ENCODE results near the gene CACNA1I. TPM values are rescaled to one million over a fixed set of nuclear protein-coding genes. Genes with fewer than 3 reads are reported as not detected.

Gene CACNA1I
- polyA plus RNA-seq, 1 of the 3 experiments (the other 2 are of a cell fraction): not detected

GRCh38 chr22:39655831-39656230, 85.3 kb downstream of the CACNA1I start:
- no peaks in the 10 kb centered on the region for H3F3A ChIP-seq (replicated peaks; ENCODE audit: insufficient read depth)
- no peak overlapping the region for H3K4me3 ChIP-seq (ENCODE audit: low read depth in 2 of 2, low read length in 1 of 2)
- H3K4me2 ChIP-seq: no peak overlapping the region
- peak; percentile 58 for DNase-seq
- H3K4me1 ChIP-seq (ENCODE audit: control insufficient read depth in 1 of 2, insufficient read depth in 2 of 2, low read depth in 1 of 2, low read length in 1 of 2): no peaks in the 10 kb centered on the region; a peak in 1 of 4 replicates
- H3K27me3 ChIP-seq (ENCODE audit: insufficient read depth): no peaks in the 10 kb centered on the region
- H3K79me2 ChIP-seq (ENCODE audit: insufficient read depth): no peaks in the 10 kb centered on the region
- no peaks in the 10 kb centered on the region for H3K9me3 ChIP-seq
- WGBS (ENCODE audit: low lambda C conversion rate): 33% methylated on average over 3 of the region's 15 CpGs
- H3K9ac ChIP-seq: no peak overlapping the region
- ChIA-PET CTCF (interaction anchor here (0.7 to 1.6 kb wide), 3 partner anchors 96 to 369 kb away, joined by 3 to 5 read pairs (median 5); no protein-coding TSS in a partner anchor), POLR2A (no interaction called here)
- no peak overlapping the region for H2AFZ ChIP-seq (ENCODE audit: low read depth)
- no peaks in the 10 kb centered on the region for H3K9me2 ChIP-seq
- no peak for TF ChIP-seq JUND (IDR thresholded peaks at IDR 0.05)
- TF ChIP-seq TEAD4 (IDR thresholded peaks at IDR 0.05; ENCODE audit: borderline replicate concordance, insufficient read depth): no peak
- no peak for TF ChIP-seq NFIC (IDR thresholded peaks at IDR 0.05; ENCODE audit: borderline replicate concordance)
- no peak for TF ChIP-seq RFX5 (IDR thresholded peaks at IDR 0.05; ENCODE audit: low read length)
- no peak for TF ChIP-seq YY1 (IDR thresholded peaks at IDR 0.05; ENCODE audit: low read depth)
- no peak for TF ChIP-seq EZH2phosphoT487 (IDR thresholded peaks at IDR 0.05; ENCODE audit: borderline replicate concordance, low read depth)
- no peak for TF ChIP-seq MAX (IDR thresholded peaks at IDR 0.05; ENCODE audit: low read depth)
- no peaks in the 10 kb centered on the region for H4K20me1 ChIP-seq (ENCODE audit: insufficient read depth)
- H3K27ac ChIP-seq (ENCODE audit: low read depth in 2 of 2, low read length in 1 of 2): no peak overlapping the region
- no peaks in the 10 kb centered on the region for H3K36me3 ChIP-seq (replicated peaks in 1 of 2; ENCODE audit: control insufficient read depth in 1 of 2, insufficient read depth in 2 of 2, low read length in 1 of 2)

- Histone ChIP-seq H3K4me2 (no peak overlapping the region), H2AFZ (ENCODE audit: low read depth) (no peak overlapping the region), H4K20me1 (ENCODE audit: insufficient read depth) (no peaks in the 10 kb centered on the region), H3K79me2 (ENCODE audit: insufficient read depth) (no peaks in the 10 kb centered on the region), H3K9me3 (no peaks in the 10 kb centered on the region), H3K4me1 (ENCODE audit: control insufficient read depth in 1 of 2, insufficient read depth in 2 of 2, low read depth in 1 of 2, low read length in 1 of 2) (no peaks in the 10 kb centered on the region; a peak in 1 of 4 replicates), H3K9me2 (no peaks in the 10 kb centered on the region), H3F3A (replicated peaks; ENCODE audit: insufficient read depth) (no peaks in the 10 kb centered on the region), H3K9ac (no peak overlapping the region), H3K36me3 (replicated peaks in 1 of 2; ENCODE audit: control insufficient read depth in 1 of 2, insufficient read depth in 2 of 2, low read length in 1 of 2) (no peaks in the 10 kb centered on the region), H3K27me3 (ENCODE audit: insufficient read depth) (no peaks in the 10 kb centered on the region), H3K27ac (ENCODE audit: low read depth in 2 of 2, low read length in 1 of 2) (no peak overlapping the region), H3K4me3 (ENCODE audit: low read depth in 2 of 2, low read length in 1 of 2) (no peak overlapping the region)
- ChIA-PET POLR2A (no interaction called here), CTCF (interaction anchor here (1.5 to 1.6 kb wide), 2 partner anchors 97 to 368 kb away, joined by 5 read pairs; no protein-coding TSS in a partner anchor)
- WGBS (ENCODE audit: low lambda C conversion rate): 49% methylated on average over 5 of the region's 17 CpGs
- DNase-seq: no peak
- no peak for TF ChIP-seq CHD2 (IDR thresholded peaks at IDR 0.05; ENCODE audit: low read length, partially characterized antibody)
- TF ChIP-seq ZBTB33 (IDR thresholded peaks at IDR 0.05; ENCODE audit: borderline replicate concordance, low read depth): no peak
- TF ChIP-seq SMC3 (IDR thresholded peaks at IDR 0.05; ENCODE audit: low read depth, low read length): no peak
- TF ChIP-seq NRF1 (IDR thresholded peaks at IDR 0.05; ENCODE audit: low read depth, low read length): no peak
- no peak for TF ChIP-seq TAF1 (IDR thresholded peaks at IDR 0.05; ENCODE audit: borderline replicate concordance, low read depth, low read length)
- TF ChIP-seq MAX (IDR thresholded peaks at IDR 0.05; ENCODE audit: low read depth): no peak
- no peak for TF ChIP-seq PBX3 (IDR thresholded peaks at IDR 0.05)
- TF ChIP-seq RAD21 (IDR thresholded peaks at IDR 0.05; ENCODE audit: low read length): no peak
- TF ChIP-seq RFX5 (IDR thresholded peaks at IDR 0.05; ENCODE audit: low read length): no peak
- no peak for TF ChIP-seq MEF2A (IDR thresholded peaks at IDR 0.05; ENCODE audit: borderline replicate concordance, low read depth)
- no peak for TF ChIP-seq MXI1 (IDR thresholded peaks at IDR 0.05; ENCODE audit: low read depth, low read length)
- TF ChIP-seq, protein P1, sequence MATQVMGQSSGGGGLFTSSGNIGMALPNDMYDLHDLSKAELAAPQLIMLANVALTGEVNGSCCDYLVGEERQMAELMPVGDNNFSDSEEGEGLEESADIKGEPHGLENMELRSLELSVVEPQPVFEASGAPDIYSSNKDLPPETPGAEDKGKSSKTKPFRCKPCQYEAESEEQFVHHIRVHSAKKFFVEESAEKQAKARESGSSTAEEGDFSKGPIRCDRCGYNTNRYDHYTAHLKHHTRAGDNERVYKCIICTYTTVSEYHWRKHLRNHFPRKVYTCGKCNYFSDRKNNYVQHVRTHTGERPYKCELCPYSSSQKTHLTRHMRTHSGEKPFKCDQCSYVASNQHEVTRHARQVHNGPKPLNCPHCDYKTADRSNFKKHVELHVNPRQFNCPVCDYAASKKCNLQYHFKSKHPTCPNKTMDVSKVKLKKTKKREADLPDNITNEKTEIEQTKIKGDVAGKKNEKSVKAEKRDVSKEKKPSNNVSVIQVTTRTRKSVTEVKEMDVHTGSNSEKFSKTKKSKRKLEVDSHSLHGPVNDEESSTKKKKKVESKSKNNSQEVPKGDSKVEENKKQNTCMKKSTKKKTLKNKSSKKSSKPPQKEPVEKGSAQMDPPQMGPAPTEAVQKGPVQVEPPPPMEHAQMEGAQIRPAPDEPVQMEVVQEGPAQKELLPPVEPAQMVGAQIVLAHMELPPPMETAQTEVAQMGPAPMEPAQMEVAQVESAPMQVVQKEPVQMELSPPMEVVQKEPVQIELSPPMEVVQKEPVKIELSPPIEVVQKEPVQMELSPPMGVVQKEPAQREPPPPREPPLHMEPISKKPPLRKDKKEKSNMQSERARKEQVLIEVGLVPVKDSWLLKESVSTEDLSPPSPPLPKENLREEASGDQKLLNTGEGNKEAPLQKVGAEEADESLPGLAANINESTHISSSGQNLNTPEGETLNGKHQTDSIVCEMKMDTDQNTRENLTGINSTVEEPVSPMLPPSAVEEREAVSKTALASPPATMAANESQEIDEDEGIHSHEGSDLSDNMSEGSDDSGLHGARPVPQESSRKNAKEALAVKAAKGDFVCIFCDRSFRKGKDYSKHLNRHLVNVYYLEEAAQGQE (IDR thresholded peaks at IDR 0.05; ENCODE audit: low read depth, low read length): no peak
- no peak for TF ChIP-seq POLR2AphosphoS5 (IDR thresholded peaks at IDR 0.05; ENCODE audit: low read depth, low read length)
- TF ChIP-seq FOXM1 (IDR thresholded peaks at IDR 0.05; ENCODE audit: low read depth): no peak
Observed at GRCh38 chr22:39656495-39657490, 86.2 kb downstream of the CACNA1I start.

Measured in SK-N-SH (cell line).